Neuron (in vitro differentiated cells): Measurements from ENCODE around the gene PGRMC1.
"Not testable (repeated sequence)": the region's sequence is repeated elsewhere in the genome, so short reads cannot be mapped to it uniquely, and the experiment has no call there.

Experiments used
- H2AFZ ChIP-seq: one replicate; pipeline ENCODE4 v1.6.1; 2013; ENCODE audit warnings: low read depth, mild to moderate bottlenecking, inconsistent platforms, low read length, moderate library complexity
- H3K27me3 ChIP-seq: one replicate; pipeline ENCODE4 v1.6.1; 2013; ENCODE audit warnings: low read length; ENCODE audit not compliant: insufficient read depth
- H3K36me3 ChIP-seq: one replicate; pipeline ENCODE4 v1.6.1; 2013; ENCODE audit warnings: low read length; ENCODE audit not compliant: insufficient read depth
- H3K4me1 ChIP-seq: one replicate; pipeline ENCODE4 v1.6.1; 2013; ENCODE audit warnings: low read length; ENCODE audit not compliant: insufficient read depth
- H3K4me3 ChIP-seq: 2 replicates; pipeline ENCODE4 v1.5.1; 2013; ENCODE audit warnings: mild to moderate bottlenecking, low read length, moderate library complexity
- H3K9me3 ChIP-seq: one replicate; pipeline ENCODE4 v1.6.1; 2013; ENCODE audit warnings: low read length

PGRMC1 gene

DNA sequence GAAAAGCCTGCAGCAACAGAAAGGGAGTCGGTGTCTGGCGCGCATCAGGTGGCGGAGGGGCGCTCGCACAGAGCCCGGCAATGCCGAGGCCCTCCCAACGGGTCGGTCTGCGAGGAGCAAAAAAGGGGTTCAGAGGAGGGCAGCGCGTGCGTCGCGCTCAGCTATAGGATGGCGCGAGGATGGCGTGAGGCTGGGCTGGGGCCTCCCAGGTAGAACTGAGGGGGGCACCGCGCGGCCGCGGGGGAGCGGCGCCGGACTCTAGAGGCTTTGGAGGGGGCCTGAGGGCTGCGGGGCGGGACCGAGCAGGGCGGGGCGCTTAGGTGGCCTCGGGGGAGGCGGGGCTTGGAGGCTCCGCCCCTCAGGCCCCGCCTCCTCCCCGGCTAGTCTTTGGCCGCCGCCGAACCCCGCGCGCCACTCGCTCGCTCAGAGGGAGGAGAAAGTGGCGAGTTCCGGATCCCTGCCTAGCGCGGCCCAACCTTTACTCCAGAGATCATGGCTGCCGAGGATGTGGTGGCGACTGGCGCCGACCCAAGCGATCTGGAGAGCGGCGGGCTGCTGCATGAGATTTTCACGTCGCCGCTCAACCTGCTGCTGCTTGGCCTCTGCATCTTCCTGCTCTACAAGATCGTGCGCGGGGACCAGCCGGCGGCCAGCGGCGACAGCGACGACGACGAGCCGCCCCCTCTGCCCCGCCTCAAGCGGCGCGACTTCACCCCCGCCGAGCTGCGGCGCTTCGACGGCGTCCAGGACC lies at the start of gene PGRMC1:
TSS of gene PGRMC1 (plus strand) at position 414 of the 751 bp plus-strand sequence. CDS start at position 493, 79 bp downstream.
- Histone ChIP-seq H3K36me3 (no peaks in the 10 kb centered on the region), H3K4me3 (peak within 1 kb of the TSS; percentile 53), H3K9me3 (no peaks in the 10 kb centered on the region), H3K27me3 (peaks cover 8% of the 10 kb centered on the region), H3K4me1 (peaks cover 18% of the 10 kb centered on the region), H2AFZ (peak within 1 kb of the TSS; percentile 76)

GRCh38 chrX:119186763-119187162 lies 49.3 kb upstream of the PGRMC1 start:
- H3K4me1 ChIP-seq: no peaks in the 10 kb centered on the region
- no peaks in the 10 kb centered on the region for H3K27me3 ChIP-seq
- H3K9me3 ChIP-seq: no peaks in the 10 kb centered on the region
- no peak overlapping the region for H3K4me3 ChIP-seq
- no peak overlapping the region for H2AFZ ChIP-seq
- no peaks in the 10 kb centered on the region for H3K36me3 ChIP-seq

DNA sequence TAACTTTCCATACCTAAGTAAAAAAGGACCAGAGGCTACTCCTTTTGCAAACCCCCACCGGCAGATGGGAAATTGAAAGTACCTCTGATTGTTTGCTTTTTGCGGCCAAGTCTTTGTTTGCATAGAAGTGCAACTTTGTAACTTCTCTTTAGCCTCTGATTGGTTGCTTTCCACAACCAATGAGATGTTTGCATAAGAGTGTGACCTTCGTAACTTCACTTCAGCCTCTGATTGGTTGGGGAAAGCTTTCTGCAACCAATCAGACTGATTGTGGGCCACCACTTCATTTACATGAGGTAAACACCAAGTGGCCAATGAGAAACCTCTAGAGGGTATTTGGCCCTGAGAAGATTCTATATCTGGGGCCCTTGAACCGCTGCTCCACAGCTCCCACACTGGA lies 48.8 kb upstream of the PGRMC1 start:
- no peaks in the 10 kb centered on the region for H3K27me3 ChIP-seq
- H3K9me3 ChIP-seq: no peaks in the 10 kb centered on the region
- no peaks in the 10 kb centered on the region for H3K4me1 ChIP-seq
- H3K36me3 ChIP-seq: no peaks in the 10 kb centered on the region
- no peak overlapping the region for H2AFZ ChIP-seq
- no peak overlapping the region for H3K4me3 ChIP-seq

DNA sequence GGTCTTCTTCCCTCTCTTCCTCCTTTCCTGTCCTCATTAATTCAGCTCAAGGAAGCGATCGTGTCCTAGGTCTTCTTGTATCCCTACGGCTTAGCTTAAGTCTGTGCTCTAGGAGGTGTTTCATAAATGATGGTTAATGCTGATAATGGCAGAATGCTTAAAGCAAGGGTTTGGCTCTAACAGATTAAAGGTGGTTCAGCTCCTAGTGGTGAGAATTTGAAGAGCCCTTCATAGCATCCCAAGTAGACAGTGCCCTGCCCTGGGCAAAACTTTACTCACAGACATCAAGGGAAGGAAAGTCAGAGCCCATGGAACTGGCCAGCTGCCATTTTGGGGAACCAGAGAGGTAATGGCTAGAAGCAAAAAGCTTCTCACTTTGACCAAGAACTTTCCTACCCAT lies 47.0 kb upstream of the PGRMC1 start:
- H2AFZ ChIP-seq: no peak overlapping the region
- no peaks in the 10 kb centered on the region for H3K36me3 ChIP-seq
- H3K4me1 ChIP-seq: no peaks in the 10 kb centered on the region

GRCh38 chrX:119189595-119189994 lies 46.5 kb upstream of the PGRMC1 start:
- no peaks in the 10 kb centered on the region for H3K36me3 ChIP-seq
- H3K27me3 ChIP-seq: no peaks in the 10 kb centered on the region
- H2AFZ ChIP-seq: no peak overlapping the region
- H3K4me1 ChIP-seq: no peaks in the 10 kb centered on the region
- no peaks in the 10 kb centered on the region for H3K9me3 ChIP-seq
- no peak overlapping the region for H3K4me3 ChIP-seq

More for the DNA sequence above, 47.0 kb upstream of the PGRMC1 start:
- Histone ChIP-seq H3K27me3 (no peaks in the 10 kb centered on the region), H3K4me3 (no peak overlapping the region), H3K9me3 (no peaks in the 10 kb centered on the region)

DNA sequence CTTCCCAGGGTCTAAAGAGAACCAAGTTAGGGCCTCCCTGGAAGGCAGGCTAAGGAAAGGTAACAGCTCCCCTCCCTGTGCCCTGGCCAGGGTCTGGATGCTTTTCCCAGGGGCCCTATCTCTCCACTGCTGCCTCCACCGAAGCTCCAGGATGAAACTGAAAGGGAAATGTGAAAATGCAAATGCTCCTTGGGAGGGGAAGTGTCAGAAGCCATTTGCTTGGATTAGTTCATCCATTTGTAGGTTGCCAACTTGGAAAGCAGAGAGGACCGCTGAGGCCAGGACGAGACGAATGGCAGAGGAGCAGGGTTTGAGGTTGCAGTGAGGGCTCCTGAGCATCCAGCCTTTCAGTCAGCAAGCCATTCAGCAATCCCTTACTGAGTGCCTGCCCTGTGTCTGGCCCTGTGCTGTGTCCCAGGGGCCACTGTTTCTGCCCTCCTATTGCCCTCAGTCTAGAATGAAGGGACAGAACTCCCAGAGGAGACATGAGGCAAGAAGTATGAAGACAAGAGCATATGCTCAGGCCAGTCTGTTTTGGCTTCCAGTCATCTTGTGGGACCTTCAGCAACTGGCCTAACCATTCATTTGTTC lies 45.9 kb upstream of the PGRMC1 start:
- no peak overlapping the region for H3K4me3 ChIP-seq
- H3K9me3 ChIP-seq: no peaks in the 10 kb centered on the region
- H3K27me3 ChIP-seq: no peaks in the 10 kb centered on the region
- no peaks in the 10 kb centered on the region for H3K36me3 ChIP-seq
- H3K4me1 ChIP-seq: no peaks in the 10 kb centered on the region
- no peak overlapping the region for H2AFZ ChIP-seq

DNA sequence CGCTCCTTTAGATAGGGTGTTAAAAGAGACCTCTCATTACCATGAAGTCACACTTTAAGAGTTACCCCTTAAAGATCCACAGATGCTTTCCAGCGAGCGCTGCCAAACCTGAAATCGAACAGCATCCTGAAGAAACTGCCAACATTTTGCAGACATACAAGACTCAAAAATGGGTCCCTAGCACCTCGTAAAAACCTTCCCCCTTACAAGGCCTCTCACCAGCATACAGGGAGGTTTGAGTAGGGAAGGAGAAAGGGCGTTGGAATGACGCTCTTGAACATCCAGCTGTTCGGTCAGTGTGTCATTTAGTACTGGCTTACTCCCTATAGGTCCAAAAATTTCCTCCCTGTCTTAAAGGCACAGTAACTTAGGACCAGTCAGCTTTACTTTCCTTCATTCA lies 45.3 kb upstream of the PGRMC1 start:
- Histone ChIP-seq H3K9me3 (no peaks in the 10 kb centered on the region), H3K27me3 (no peaks in the 10 kb centered on the region), H3K4me1 (no peaks in the 10 kb centered on the region), H2AFZ (no peak overlapping the region), H3K36me3 (no peaks in the 10 kb centered on the region), H3K4me3 (no peak overlapping the region)

GRCh38 chrX:119194621-119195020 lies 41.5 kb upstream of the PGRMC1 start:
- Histone ChIP-seq H3K27me3 (no peaks in the 10 kb centered on the region), H3K36me3 (no peaks in the 10 kb centered on the region), H3K9me3 (no peaks in the 10 kb centered on the region), H3K4me1 (no peaks in the 10 kb centered on the region), H2AFZ (no peak overlapping the region), H3K4me3 (no peak overlapping the region)

DNA sequence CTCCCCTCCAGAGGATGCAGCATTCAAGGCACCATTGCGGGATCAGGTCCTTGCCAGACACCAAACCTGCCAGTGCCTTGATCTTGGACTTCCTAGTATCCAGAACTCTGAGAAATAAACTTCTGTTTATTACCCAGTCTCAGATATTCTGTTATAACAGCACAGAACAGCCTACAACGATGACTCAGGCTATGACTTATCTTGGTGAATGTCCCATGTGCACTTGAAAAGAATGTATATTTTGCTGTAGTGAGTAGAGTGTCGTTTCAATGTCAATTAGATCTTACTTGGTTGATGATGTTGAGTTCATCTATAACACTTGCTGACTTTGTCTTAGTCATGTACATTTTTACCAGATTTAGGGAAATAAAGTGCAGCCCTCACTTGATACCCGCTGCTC lies 34.5 kb upstream of the PGRMC1 start:
- H3K4me1 ChIP-seq: no peaks in the 10 kb centered on the region
- no peaks in the 10 kb centered on the region for H3K9me3 ChIP-seq
- H3K27me3 ChIP-seq: no peaks in the 10 kb centered on the region
- H2AFZ ChIP-seq: no peak overlapping the region
- no peaks in the 10 kb centered on the region for H3K36me3 ChIP-seq
- no peak overlapping the region for H3K4me3 ChIP-seq

GRCh38 chrX:119206203-119206602 lies 29.9 kb upstream of the PGRMC1 start:
- no peak overlapping the region for H3K4me3 ChIP-seq
- H3K36me3 ChIP-seq: no peaks in the 10 kb centered on the region
- H3K27me3 ChIP-seq: no peaks in the 10 kb centered on the region
- H2AFZ ChIP-seq: no peak overlapping the region
- H3K4me1 ChIP-seq: no peaks in the 10 kb centered on the region
- no peaks in the 10 kb centered on the region for H3K9me3 ChIP-seq

DNA sequence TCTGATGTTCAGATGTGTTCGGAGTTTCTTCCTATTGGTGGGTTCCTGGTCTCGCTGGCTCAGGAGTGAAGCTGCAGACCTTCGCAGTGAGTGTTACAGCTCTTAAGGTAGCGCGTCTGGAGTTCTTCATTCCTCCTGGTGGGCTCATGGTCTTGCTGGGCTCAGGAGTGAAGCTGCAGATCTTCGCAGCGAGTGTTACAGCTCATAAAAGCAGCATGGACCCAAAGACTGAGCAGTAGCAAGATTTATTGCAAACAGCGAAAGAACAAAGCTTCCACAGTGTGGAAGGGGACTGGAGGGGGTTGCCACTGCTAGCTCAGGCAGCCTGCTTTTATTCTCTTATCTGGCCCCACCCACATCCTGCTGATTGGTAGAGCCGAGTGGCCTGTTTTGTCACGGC lies 28.6 kb upstream of the PGRMC1 start:
- not testable (repeated sequence) for H2AFZ ChIP-seq, H3K4me1 ChIP-seq, H3K36me3 ChIP-seq, H3K27me3 ChIP-seq, H3K4me3 ChIP-seq, H3K9me3 ChIP-seq

DNA sequence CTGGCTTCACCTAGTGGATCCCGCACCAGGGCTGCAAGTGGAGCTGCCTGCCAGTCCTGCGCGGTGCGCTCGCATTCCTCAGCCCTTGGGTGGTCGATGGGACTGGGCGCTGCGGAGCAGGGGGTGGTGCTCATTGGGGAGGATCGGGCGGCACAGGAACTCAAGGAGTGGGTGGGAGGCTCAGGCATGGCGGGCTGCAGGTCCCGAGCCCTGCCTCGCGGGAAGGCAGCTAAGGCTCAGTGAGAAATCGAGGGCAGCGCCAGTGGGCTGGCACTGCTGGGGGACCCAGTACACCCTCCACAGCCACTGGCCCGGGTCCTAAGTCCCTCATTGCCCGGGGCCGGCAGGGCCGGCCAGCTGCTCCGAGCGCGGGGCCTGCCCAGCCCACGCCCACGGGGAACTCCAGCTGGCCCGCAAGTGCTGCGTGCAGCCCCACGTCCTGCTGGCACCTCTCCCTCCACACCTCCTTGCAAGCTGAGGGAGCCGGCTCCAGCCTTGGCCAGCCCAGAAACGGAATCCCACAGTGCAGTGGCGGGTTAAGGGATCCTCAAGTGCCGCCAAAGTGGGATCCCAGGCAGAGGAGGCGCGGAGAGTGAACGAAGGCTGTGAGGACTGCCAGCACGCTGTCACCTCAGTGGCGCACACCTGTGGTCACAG lies 27.6 kb upstream of the PGRMC1 start:
- Histone ChIP-seq H2AFZ (no peak overlapping the region), H3K9me3 (no peaks in the 10 kb centered on the region), H3K27me3 (peaks cover 4% of the 10 kb centered on the region), H3K4me3 (no peak overlapping the region), H3K36me3 (no peaks in the 10 kb centered on the region), H3K4me1 (no peaks in the 10 kb centered on the region)

- H3K9me3 ChIP-seq, H3K27me3 ChIP-seq, H3K36me3 ChIP-seq, H2AFZ ChIP-seq, H3K4me1 ChIP-seq, H3K4me3 ChIP-seq: not testable (repeated sequence)
Observed at GRCh38 chrX:119210931-119211648, 25.0 kb upstream of the PGRMC1 start.
